ENCODE measurements around the gene PPM1E.

DNA sequence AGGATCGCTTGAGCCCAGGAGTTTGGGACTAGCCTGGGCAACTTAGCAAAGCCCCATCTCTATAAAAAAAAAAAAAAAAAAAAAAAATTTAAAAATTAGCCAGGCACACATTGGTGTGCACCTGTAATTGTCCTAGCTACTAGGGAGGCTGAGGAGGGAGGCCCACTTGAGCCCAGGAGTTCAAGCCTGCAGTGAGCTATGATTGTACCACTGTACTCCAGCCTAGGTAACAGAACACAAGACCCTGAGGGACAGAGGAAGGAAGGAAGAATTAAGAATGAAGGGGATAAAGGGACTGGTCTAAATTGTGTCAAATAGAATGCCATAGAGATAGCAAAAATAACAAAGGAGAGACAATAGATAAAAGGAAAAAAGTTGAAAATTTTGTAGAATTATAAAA, 248.2 kb downstream of the PPM1E start:
- TF ChIP-seq, protein P1, sequence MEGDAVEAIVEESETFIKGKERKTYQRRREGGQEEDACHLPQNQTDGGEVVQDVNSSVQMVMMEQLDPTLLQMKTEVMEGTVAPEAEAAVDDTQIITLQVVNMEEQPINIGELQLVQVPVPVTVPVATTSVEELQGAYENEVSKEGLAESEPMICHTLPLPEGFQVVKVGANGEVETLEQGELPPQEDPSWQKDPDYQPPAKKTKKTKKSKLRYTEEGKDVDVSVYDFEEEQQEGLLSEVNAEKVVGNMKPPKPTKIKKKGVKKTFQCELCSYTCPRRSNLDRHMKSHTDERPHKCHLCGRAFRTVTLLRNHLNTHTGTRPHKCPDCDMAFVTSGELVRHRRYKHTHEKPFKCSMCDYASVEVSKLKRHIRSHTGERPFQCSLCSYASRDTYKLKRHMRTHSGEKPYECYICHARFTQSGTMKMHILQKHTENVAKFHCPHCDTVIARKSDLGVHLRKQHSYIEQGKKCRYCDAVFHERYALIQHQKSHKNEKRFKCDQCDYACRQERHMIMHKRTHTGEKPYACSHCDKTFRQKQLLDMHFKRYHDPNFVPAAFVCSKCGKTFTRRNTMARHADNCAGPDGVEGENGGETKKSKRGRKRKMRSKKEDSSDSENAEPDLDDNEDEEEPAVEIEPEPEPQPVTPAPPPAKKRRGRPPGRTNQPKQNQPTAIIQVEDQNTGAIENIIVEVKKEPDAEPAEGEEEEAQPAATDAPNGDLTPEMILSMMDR (IDR thresholded peaks at IDR 0.05), result no peak
- TF ChIP-seq ZFX (IDR thresholded peaks at IDR 0.05; ENCODE audit: borderline replicate concordance), result no peak

Data from 22Rv1 (cell line).